HG03354 (cell line): ENCODE data around the gene EIF3B.
A peak's percentile ranks its signal among the peaks of the same experiment; 100 is the strongest.
"Not testable (repeated sequence)": the region's sequence is repeated elsewhere in the genome, so short reads cannot be mapped to it uniquely, and the experiment has no call there.

Source experiments
- ATAC-seq: cut with Tn5 transposase; IDR thresholded peaks from one replicate; pipeline ENCODE4 v1.9.1; 2021; ENCODE audit warnings: mild to moderate bottlenecking; ENCODE audit not compliant: unreplicated experiment, poor library complexity, severe bottlenecking

EIF3B gene

DNA sequence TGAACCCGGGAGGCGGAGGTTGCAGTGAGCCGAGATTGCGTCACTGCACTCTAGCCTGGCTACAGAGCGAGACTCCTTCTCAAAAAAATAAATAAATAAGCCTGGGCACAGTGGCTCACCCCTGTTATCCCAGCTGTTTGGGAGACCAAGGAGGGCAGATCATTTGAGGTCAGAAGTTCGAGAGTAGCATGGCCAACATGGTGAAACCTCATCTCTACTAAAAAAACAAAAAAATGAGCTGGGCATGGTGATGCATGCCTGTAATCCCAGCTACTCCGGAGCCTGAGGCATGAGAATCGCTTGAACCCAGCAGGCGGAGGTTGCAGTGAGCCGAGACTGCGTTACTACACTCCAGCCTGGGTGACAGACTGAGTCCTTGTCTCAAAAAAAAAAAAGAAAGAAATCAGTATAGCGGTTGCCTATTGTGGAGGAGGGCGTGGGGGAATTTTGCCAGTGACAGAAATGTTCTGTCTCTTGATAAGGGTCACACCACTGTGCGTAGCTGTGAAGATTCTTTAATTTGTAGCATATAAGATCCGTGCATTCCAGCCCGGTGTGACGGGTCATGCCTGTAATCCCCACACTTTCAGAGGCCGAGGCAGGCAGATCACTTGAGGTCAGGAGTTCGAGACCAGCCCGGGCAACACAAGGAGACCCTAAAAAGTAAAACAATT, 17.9 kb upstream of the EIF3B start:
- ATAC-seq, result no peak

DNA sequence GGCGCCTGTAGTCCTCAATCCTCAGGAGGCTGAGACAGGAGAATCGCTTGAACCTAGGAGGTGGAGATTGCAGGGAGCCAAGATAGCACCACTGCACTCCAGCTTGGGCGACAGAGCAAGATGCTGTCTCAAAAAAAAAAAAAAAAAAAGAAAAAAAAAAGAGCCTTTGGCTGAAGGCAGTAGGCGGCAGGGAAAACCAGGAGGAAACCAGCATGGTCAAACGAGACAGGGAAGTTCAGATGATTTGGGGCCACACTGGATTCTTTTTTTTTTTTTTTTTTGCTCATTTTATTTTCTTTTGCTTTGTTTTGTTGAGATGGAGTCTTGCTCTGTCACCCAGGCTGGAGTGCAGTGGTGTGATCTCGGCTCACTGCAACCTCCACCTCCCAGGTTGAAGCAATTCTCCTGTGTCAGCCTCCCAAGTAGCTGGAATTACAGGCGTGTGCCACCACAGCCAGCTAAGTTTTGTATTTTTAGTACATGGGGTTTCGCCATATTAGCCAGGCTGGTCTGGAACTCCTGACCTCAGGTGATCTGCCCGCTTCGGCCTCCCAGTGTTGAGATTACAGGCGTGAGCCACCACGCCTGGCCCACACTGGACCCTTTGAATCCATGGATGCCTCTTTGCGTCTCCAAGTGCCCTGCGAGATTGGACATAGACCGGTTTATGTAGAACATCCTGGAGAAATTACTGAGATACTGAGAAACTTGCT, 7.1 kb upstream of the EIF3B start:
- not testable (repeated sequence) for ATAC-seq

DNA sequence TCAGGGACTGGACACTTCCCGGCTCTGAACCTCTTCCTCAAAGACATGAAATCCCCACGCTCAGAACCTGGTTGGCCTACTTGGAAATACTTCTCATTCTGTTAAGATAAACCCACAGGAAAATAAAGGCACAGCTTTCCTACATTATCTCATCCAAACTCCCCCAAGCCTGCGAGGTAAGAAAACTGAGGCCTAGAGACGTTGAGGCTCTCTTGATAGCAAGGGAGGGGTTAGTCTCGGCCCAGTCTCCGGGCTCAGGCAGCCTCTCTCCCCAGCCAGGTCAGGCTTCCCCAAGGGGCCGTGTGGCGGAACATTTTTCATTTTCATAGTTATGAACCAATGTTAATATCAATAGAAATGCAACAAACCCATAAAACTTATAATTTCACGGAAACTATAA, 4.6 kb upstream of the EIF3B start:
- no peak for ATAC-seq

DNA sequence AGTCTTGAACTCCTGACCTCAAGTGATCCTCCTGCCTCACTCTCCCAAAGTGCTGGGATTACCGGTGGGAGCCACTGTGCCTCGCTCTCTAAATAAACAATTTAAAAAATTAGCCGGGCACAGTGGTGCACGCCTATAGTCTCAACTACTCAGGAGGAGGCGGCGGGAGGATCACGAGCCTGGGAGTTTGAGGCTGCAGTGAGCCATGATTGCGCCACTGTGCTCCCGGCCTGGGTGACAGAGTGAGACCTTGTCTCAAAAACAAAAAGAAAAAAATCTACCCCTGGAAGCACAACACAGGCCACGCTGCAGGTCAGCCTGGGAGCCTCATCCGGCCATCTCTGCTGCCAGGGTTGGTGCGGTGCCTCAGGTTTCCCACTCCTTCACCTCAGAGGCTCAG, 3.8 kb upstream of the EIF3B start:
- ATAC-seq, result no peak

DNA sequence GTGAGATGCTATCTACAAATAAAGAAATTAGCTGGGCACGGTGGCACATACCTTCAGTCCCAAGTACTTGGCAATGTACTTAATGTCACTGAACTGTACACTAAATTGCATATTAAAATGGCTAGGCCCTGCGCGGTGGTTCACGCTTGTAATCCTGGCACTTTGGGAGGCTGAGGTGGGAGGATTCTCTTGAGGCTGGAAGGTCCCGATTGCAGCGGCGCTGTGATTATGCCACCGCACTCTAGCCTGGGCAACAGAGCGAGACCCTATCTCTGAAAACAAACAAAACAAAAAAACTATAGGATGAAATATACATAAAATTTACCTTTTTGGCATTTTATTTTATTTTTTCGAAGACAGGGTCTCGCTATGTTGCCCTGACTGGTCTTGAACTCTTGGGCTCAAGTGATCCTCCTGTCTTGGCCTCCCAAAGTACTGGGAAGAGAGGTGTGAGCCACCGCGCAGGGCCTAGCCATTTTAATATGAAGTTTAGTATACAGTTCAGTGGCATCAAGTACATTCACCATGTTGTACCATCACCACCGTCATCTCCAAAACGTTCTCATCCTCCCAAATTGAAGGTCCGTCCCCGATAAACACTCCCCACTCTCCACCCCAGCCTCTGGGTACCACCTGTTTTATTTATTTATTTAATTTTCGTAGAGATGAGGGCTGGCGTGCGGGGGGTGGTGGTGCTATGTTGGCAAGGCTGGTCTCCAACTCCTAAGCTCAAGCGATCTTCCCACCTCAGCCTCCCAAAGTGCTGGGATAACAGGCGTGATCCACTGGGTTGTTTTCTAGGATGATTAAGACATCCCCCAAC, 1.3 kb upstream of the EIF3B start:
- ATAC-seq, result peak; percentile 3

DNA sequence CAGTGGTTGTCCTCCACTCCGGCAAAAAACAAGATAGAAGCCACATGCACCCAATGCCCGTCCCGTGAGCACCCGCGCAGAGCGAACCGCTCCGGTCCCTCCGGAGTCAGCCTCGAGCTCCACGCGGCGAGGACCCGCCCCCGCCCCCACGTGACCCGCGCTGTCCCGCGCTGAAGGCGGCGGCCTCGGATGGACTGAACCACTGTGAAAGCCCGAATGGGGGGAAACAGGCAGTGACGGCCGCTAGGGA, 766 bp upstream of the EIF3B start:
- ATAC-seq, result peak; percentile 55

DNA sequence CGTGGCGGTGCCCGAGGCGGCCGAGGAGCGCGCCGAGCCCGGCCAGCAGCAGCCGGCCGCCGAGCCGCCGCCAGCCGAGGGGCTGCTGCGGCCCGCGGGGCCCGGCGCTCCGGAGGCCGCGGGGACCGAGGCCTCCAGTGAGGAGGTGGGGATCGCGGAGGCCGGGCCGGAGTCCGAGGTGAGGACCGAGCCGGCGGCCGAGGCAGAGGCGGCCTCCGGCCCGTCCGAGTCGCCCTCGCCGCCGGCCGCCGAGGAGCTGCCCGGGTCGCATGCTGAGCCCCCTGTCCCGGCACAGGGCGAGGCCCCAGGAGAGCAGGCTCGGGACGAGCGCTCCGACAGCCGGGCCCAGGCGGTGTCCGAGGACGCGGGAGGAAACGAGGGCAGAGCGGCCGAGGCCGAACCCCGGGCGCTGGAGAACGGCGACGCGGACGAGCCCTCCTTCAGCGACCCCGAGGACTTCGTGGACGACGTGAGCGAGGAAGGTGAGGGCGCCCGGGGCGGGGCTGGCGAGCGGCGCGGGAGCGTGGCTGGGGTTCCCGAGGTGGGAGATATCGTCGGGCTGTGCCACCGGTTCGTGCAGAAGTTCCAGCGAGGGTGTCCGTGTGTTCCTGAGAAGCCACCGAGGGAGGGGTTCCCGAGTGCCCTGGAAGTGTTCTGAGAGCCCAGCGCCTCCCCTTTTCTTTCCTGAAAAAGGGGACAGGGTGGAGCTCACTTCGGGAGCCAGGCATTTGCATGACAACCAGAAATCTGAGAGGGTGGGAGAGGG, 495 bp downstream of the EIF3B start:
- ATAC-seq, result peak; percentile 13

DNA sequence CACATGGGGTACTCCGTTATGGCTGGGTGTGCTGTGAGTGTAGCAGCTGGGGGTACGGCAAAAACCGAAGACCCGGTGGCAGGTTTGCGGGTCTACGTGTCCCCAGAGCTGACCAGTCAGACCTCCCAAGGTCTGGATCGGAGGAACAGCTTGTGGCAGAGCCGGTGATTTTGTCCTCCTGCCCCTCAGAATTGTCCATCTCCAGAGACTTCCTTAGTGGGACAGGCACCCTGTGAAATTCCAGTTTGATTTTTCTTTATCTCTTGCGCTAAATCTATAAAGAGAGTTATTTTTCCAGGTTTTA, 1.0 kb downstream of the EIF3B start:
- no peak for ATAC-seq

DNA sequence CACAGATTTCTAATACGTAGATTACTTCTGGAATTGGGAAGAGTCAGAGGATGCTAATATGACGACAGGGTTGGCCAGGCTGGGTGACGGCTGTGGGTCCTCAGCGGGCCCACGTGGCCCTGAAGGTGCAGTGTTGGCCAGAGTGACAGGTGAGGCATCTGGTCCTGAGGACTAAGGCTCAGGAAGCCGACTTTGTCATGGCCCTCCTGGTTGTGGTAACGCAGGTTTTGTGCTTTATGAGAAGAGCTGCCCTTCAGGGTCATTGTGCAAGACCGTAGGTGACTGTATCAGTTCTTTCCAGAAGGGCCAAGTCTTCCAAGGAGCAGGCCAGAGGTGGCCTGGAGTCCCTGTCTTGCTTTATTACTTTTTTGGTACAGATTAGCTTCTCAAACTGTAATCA, 2.5 kb downstream of the EIF3B start:
- ATAC-seq, result no peak

DNA sequence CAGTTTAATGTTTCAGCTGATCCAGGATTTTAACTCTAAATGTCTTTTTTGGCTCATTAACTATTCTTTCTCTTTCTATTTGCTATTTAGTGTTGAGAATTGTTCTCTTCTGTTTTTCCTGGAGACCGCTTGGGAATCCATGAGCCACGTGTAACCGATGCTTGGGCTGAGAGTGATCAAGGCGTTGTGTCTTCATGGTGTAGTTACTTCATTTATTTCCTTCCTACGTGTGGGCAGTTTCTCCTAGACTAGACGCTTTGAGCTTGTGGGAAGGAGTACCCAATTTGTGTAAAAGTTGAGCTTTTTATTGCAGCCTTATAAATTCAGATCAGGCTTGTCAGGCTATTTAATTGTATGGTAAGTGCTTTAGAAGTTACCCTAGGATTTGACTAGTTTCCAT, 2.9 kb downstream of the EIF3B start:
- ATAC-seq, result no peak

DNA sequence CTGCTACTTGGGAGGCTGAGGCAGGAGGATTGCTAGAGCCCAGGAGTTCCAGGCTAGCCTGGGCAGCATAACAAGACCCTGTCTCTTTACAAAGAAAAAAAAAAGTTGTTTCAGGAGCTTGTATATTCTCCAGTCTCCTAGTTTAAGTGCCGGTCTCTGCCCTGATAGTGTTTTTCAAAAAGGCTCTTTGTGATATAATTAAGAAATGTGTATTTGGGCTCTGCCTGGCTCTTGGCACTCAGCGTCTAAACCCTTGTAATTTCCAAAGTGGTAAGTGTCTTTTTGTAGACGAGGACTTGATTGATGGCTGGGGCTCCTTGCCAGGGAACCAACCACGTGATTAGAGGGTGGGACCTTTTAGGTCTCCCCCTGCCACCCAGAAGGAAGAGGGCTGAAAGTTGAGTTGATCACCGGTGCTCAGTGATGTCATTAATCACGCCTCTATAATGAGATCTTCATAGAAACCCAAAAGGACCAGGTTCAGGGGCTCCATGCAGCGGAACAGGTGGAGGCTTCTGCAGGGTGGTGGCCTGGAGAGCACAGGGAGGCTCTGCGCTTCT, 4.4 kb downstream of the EIF3B start:
- ATAC-seq, result no peak

DNA sequence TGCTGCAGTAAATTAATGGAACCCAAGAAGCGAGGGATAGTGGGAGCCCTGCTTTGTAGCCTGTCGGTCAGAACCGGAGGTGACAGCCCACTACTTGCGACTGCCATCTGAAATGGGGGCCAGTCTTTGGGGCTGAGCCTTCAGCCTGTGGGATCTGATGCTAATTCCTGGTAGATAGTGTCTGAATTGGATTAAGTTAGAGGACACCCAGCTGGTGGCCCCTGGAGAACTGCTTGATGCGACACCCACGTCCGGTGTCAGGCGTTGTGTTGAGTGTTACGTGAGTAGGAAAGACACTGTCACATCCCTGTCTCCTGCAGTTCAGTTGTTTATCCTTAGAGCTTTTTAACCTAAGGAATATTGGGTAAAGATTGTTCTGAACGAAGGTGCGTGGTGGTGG, 5.0 kb downstream of the EIF3B start:
- ATAC-seq, result no peak

DNA sequence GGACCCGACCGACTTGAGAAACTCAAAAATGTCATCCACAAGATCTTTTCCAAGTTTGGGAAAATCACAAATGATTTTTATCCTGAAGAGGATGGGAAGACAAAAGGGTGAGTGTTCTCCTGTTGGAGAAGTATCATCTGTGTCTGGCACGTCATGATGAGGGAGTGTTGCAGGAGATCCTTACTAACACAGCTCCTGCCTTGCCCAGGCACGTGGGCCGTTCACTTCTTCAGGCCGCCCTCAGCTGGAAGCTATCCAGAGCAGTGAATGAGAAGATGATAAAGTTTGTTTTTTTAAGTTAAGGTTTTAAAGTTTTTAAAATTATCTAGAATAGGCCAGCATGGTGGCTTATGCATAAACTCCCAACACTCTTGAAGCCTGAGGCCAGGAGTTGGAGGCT, 6.2 kb downstream of the EIF3B start:
- no peak for ATAC-seq

DNA sequence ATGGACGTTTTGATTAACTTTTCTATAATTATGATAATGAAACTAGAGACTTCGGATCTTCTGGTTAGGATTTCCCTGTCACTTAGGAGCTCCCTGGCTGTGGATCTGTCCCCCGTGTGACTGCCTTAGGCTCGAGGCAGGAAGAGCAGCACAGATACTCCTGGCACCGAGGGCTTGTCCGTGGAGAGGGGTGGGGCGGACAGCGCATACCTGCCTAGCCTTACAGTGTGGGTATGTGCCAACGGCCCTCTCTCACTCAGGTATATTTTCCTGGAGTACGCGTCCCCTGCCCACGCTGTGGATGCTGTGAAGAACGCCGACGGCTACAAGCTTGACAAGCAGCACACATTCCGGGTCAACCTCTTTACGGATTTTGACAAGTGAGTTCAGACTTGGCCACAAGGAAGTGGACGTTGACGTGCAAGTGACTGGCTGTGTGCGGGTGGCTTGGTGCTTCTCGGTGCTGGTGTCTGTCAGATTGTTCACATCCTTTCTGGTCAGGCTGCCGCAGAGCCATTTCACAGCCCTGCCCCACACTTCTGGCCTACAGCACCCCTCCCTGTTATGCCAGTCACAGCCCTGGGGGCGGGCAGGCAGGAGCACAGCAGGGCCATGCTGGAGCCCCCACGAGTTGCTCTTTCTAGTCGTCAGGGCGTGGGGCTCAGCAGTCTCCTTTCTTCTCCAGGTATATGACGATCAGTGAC, 7.9 kb downstream of the EIF3B start:
- no peak for ATAC-seq

DNA sequence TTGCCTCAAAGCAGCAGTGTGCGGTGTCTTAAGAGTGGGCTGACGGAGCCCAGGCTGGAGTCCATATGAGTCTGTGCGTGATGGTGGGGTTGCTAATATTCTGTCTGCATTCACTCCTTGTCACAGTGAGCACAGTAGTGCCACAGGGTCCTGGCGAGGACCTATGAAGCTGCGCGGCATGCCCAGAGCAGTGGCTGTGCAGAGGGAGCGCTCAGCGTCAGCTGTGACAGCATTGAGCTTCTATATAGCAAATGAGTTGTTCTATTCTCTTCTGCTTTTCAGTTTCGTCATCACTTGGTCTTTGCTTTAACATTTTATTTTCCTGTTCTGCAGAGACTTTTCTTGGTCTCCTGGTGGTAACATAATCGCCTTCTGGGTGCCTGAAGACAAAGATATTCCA, 14.5 kb downstream of the EIF3B start:
- no peak for ATAC-seq

DNA sequence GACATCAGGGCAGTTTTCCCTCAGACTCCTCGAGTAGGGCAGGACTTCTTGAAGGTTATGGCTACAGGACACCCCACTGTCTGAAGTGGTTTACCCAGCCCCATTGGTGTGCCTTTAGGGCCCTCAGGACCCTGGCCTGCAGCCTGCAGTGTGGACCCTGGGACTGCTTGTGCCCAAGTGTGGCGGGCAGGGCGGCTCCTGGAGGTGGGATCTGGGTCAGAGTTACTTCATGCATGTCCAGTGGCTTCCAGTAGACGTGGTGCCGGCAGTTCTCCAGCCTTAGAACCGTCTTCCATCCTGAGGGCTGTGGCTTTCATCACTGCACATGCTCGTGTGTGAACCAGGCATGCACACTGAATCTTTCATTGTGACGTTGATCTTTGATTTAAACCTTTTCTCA, 16.7 kb downstream of the EIF3B start:
- ATAC-seq, result no peak

DNA sequence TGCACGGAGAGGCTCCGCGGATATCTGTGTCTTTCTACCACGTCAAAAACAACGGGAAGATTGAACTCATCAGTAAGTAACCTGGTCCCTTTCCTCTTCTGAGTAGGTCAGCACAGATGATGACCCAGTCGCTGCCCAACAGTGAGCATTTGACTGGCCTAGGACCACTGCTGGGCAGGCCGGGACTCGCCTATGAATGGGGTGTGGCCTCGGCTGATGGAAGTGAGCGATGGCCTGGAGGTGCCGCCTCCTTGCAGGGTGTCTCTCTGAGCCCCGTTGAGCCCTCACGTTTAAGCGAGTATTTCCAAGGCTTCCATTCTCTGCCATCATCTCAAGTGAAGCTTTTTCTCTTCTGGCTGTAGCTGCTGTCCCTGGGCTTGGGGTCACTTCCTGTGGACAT, 18.1 kb downstream of the EIF3B start:
- ATAC-seq, result no peak

DNA sequence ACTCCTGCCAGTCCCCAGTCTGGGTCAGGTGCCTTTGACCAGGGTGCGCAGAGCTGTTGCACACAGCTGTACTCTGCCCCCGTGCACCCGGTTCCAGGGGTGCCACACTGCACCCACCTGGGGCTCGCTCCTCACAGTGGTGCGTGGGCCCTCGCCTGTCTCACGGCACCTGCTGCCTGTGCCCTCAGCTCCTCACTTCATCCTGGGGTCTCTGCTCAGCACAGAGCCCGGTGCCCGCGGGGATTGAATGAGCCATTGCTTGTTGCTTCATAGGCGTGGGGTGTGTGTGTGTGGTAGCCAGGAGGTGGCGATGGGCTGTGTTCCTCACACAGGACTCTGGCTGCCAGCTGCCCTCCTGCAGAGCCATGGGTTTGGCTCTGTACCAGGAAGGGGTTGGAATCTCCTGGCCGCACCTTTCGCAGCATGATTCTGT, 18.5 kb downstream of the EIF3B start:
- no peak for ATAC-seq

DNA sequence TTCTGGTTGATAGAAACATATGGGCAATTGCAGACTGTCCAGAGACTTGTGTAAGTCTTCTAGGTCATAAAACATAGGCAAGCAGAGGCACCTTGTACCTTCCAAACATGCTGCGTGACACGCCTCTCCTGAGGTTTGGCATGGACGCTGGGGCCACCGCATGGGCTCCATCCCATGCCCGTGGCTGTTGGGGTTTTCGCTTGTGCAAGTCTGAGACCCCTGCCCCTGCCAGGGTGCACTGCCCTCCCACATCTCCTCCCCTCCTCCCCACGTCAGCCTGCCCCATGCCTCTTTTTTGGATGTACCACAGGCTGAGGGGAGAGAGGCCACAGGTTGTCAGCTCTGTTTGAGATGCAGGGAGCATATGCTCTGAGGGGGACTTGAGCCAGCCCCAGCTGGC, 19.0 kb downstream of the EIF3B start:
- no peak for ATAC-seq

DNA sequence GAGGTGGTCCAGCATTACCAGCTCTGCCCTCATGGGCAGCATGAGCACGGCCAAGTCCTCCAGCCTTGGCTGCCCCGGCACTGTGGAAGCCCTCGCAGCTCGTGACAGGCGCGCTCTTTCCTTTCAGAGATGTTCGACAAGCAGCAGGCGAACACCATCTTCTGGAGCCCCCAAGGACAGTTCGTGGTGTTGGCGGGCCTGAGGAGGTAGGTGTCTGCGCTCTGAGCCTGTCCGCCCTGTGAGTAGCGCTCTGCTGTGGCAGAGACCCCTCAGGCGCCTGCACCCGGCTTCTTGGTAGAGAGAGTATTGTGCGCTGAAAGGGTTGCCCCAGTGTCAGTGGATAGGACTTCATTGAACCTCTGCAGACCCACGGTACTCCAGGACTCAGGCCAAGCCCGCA, 19.8 kb downstream of the EIF3B start:
- no peak for ATAC-seq
